Suprapubic skin (tissue), 4 donors: Measurements from ENCODE around the gene GNB1L. TPM values are rescaled to one million over a fixed set of nuclear protein-coding genes. Genes with fewer than 3 reads are reported as not detected.

ENCODE experiments used
- DNase-seq, 2 donors: peaks; one replicate each; pipeline ENCODE4 v3.0.0-alpha.2; 2019; ENCODE audit warnings: low spot score in 2 of 2
- H3K27ac ChIP-seq: fragments of 200-600 bp; sonication (generic); one replicate; pipeline ENCODE4 v1.5.1; 2019
- H3K27me3 ChIP-seq: fragments of 200-600 bp; sonication (generic); one replicate; pipeline ENCODE4 v1.5.1; 2019
- H3K36me3 ChIP-seq: fragments of 200-600 bp; sonication (generic); one replicate; pipeline ENCODE4 v1.5.1; 2019
- H3K4me1 ChIP-seq: fragments of 200-600 bp; sonication (generic); one replicate; pipeline ENCODE4 v1.5.1; 2019
- H3K4me3 ChIP-seq: fragments of 200-600 bp; sonication (generic); one replicate; pipeline ENCODE4 v1.5.1; 2019; ENCODE audit warnings: mild to moderate bottlenecking
- H3K9me3 ChIP-seq: fragments of 200-600 bp; sonication (generic); one replicate; pipeline ENCODE4 v1.5.1; 2019
- CTCF ChIP-seq, 2 donors: fragments of 200-600 bp in 1 of 2; fragments of 450-650 bp in 1 of 2; sonication (generic) in 1 of 2; IDR thresholded peaks; one replicate each; pipeline ENCODE4 v1.5.1; 2016 to 2019; ENCODE audit warnings: antibody characterized with exemption in 2 of 2, mild to moderate bottlenecking in 1 of 2, moderate library complexity in 1 of 2
- EP300 ChIP-seq: sonication (generic); formaldehyde crosslinking; IDR thresholded peaks from one replicate; pipeline ENCODE4 v1.6.1; 2017; ENCODE audit warnings: antibody characterized with exemption
- POLR2A ChIP-seq, 2 donors: fragments of 450-650 bp; IDR thresholded peaks; one replicate each; pipeline ENCODE4 v1.6.1; 2017; ENCODE audit warnings: antibody characterized with exemption in 2 of 2, mild to moderate bottlenecking in 2 of 2, moderate library complexity in 2 of 2
- POLR2AphosphoS5 ChIP-seq, 3 donors: sonication (generic); formaldehyde crosslinking; IDR thresholded peaks; one replicate each; pipeline ENCODE4 v1.6.1; 2017; ENCODE audit warnings: antibody characterized with exemption in 3 of 3
- WGBS: methylation state at CpG from one replicate; pipeline ENCODE4 v1.1.5; 2018; 5-methylcytosine and 5-hydroxymethylcytosine counted together
- total RNA-seq, 4 donors: library from RNA; depleted of rRNA; stranded (reverse); fragments of >200 nt; gene quantifications; one replicate each; pipeline ENCODE4 v1.1.0, GENCODE V29; 2016

Gene GNB1L
- total RNA-seq, 4 donors from 2014 or later, result 6.3 to 14.6 (median 10.9) TPM

GRCh38 chr22:19810381-19811201, 44.1 kb downstream of the GNB1L start:
- Histone ChIP-seq H3K9me3 (no peaks in the 10 kb centered on the region), H3K4me1 (peaks cover 47% of the 10 kb centered on the region), H3K36me3 (no peaks in the 10 kb centered on the region), H3K4me3 (no peak overlapping the region), H3K27me3 (no peaks in the 10 kb centered on the region), H3K27ac (no peak overlapping the region)
- 61% methylated on average over 12 of the region's 23 CpGs for WGBS
- peak in 1 of 2 donors; percentile 75 for DNase-seq
- TF ChIP-seq POLR2A (IDR thresholded peaks at IDR 0.05) (no peak), CTCF (IDR thresholded peaks at IDR 0.05) (no peak), EP300 (no peak), POLR2AphosphoS5 (IDR thresholded peaks at IDR 0.05) (no peak)

DNA sequence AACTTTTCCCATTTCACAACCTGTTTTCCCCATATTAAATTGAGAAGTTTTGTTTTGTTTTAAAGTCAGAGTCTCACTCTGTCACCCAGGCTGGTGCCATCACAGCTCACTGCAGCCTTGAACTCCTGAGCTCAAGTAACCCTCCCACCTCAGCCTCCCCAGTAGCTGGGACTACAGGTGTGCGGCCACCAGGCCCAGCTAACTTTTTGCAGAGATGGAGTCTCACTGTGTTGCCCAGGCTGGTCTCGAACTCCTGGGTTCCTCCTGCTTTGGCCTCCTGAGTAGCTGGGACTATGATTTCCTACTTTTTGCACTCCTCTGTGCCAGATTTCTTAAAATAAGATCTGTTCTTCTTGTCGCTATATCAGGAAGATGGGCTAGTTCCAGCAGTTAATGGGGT, 44.9 kb downstream of the GNB1L start:
- 55% methylated on average over 3 of the region's 3 CpGs for WGBS
- Histone ChIP-seq H3K36me3 (no peaks in the 10 kb centered on the region), H3K4me1 (peaks cover 54% of the 10 kb centered on the region), H3K9me3 (no peaks in the 10 kb centered on the region), H3K4me3 (no peak overlapping the region), H3K27ac (no peak overlapping the region), H3K27me3 (no peaks in the 10 kb centered on the region)
- TF ChIP-seq EP300 (no peak), POLR2A (IDR thresholded peaks at IDR 0.05) (no peak), CTCF (IDR thresholded peaks at IDR 0.05) (no peak), POLR2AphosphoS5 (IDR thresholded peaks at IDR 0.05) (no peak)
- DNase-seq, result no peak

DNA sequence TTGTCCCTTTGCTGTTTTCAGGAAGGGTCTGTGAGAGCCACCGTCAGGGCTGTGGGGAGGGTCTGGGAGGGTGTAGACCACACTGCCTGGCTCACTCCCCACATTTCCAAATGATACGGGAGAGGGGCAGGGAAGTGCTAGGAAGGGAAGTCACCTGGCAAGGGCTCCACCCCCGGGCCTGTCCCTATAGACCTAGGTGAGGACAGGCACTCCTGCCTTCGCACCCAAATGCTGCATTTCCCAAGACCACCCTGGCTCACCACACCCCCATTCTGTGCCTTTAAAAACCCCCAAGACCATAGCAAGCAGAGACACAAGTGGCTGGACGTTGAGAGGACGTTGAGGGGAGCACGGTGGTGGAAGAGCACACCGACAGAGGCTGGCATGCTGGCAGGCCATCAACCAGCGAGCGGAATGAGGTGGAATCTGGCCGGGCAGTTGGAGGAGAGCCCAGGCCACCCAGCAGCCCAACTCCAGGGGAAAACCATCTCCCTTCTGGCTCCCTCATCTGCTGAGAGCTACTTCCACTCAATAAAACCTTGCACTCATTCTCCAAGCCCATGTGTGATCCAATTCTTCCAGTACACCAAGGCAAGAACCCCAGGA, 45.7 kb downstream of the GNB1L start:
- Histone ChIP-seq H3K4me1 (peaks cover 57% of the 10 kb centered on the region), H3K9me3 (no peaks in the 10 kb centered on the region), H3K27me3 (no peaks in the 10 kb centered on the region), H3K27ac (no peak overlapping the region), H3K36me3 (no peaks in the 10 kb centered on the region), H3K4me3 (no peak overlapping the region)
- 86% methylated on average over 11 of the region's 11 CpGs for whole genome bisulfite sequencing
- TF ChIP-seq POLR2AphosphoS5 (IDR thresholded peaks at IDR 0.05), result no peak
- TF ChIP-seq POLR2A (IDR thresholded peaks at IDR 0.05), result no peak
- TF ChIP-seq EP300, result no peak
- no peak for TF ChIP-seq CTCF (IDR thresholded peaks at IDR 0.05)
- DNase-seq, result peak in 1 of 2 donors; percentile 74

- Histone ChIP-seq H3K27ac (no peak overlapping the region), H3K4me3 (no peak overlapping the region), H3K4me1 (peaks cover 61% of the 10 kb centered on the region), H3K9me3 (no peaks in the 10 kb centered on the region), H3K27me3 (no peaks in the 10 kb centered on the region), H3K36me3 (no peaks in the 10 kb centered on the region)
- 95% methylated on average over 13 of the region's 20 CpGs for WGBS
- peak; percentile 53 to 79 for DNase-seq
- no peak for TF ChIP-seq EP300
- no peak for TF ChIP-seq CTCF (IDR thresholded peaks at IDR 0.05)
- TF ChIP-seq POLR2A (IDR thresholded peaks at IDR 0.05), result no peak
- no peak for TF ChIP-seq POLR2AphosphoS5 (IDR thresholded peaks at IDR 0.05)
Observed at GRCh38 chr22:19807914-19808872, 46.5 kb downstream of the GNB1L start.
